T-cell (primary cell): ENCODE data around the gene TCF7L2. TPM values are rescaled to one million over a fixed set of nuclear protein-coding genes. Genes with fewer than 3 reads are reported as not detected.

Experiments
- ATAC-seq, 4 experiments: fragments of 200-7000 bp in 3 of 4; fragments of 150-1000 bp in 1 of 4; cut with Tn5 transposase; replicated peaks in 1 of 4; 1 replicate in 3 of 4; 2 replicates in 1 of 4; pipeline ENCODE4 v1.10.0; 2021; ENCODE audit warnings: moderate library complexity in 3 of 4, mild to moderate bottlenecking in 2 of 4, moderate number of reproducible peaks in 1 of 4
- CTCF ChIA-PET, 2 donors: fragments of 300-600 bp; sonication (Branson Sonifier 250); formaldehyde crosslinking; loops; one replicate each; lab custom pipeline; 2022; ENCODE audit warnings: antibody characterized with exemption in 2 of 2; lab: Charles Lee
- POLR2A ChIA-PET, 2 donors: fragments of 300-600 bp; sonication (Branson Sonifier 250); formaldehyde crosslinking; loops; one replicate each; lab custom pipeline; 2022; ENCODE audit warnings: antibody characterized with exemption in 2 of 2; lab: Charles Lee
- DNase-seq, 35 experiments: peaks; one replicate each; pipeline versions ENCODE4 v3.0.0 to v3.0.0-alpha.2; 2013 to 2023
- H3K27ac ChIP-seq: one replicate; pipeline ENCODE4 v1.5.1; 2013; ENCODE audit warnings: low read length
- H3K27me3 ChIP-seq, 2 experiments: replicated peaks in 1 of 2; 1 replicate in 1 of 2; 2 replicates in 1 of 2; pipeline versions ENCODE4 v1.6.1 to v1.7.0; 2013; ENCODE audit warnings: low read length in 1 of 2, mixed read lengths in 1 of 2; ENCODE audit not compliant: control insufficient read depth in 2 of 2, insufficient read depth in 2 of 2; ENCODE audit errors: extremely low read depth in 1 of 2
- H3K36me3 ChIP-seq, 2 donors: 1 replicate in 1 of 2; 2 replicates in 1 of 2; pipeline versions ENCODE4 v1.6.1 to v1.7.0; 2013; ENCODE audit warnings: low read length in 1 of 2; ENCODE audit not compliant: control insufficient read depth in 2 of 2, insufficient read depth in 1 of 2; ENCODE audit errors: extremely low read depth in 1 of 2
- H3K4me1 ChIP-seq, 2 experiments: 1 replicate in 1 of 2; 2 replicates in 1 of 2; pipeline versions ENCODE4 v1.6.1 to v1.7.0; 2013; ENCODE audit warnings: low read length in 2 of 2, mixed read lengths in 1 of 2; ENCODE audit not compliant: insufficient read depth in 2 of 2, control insufficient read depth in 1 of 2; ENCODE audit errors: extremely low read depth in 1 of 2
- H3K4me3 ChIP-seq, 2 donors: 1 replicate in 1 of 2; 2 replicates in 1 of 2; pipeline versions ENCODE4 v1.5.1 to v1.7.0; 2013; ENCODE audit warnings: mild to moderate bottlenecking in 2 of 2, low read length in 1 of 2, moderate library complexity in 1 of 2; ENCODE audit not compliant: control insufficient read depth in 1 of 2; ENCODE audit errors: extremely low read depth in 1 of 2
- H3K9me3 ChIP-seq: 2 replicates; pipeline ENCODE4 v1.7.0; 2013
- H3K27ac Mint-ChIP-seq, 2 donors: one replicate each; pipeline ENCODE4 v1.8.0; 2020 to 2021; ENCODE audit warnings: mild to moderate bottlenecking in 2 of 2, mixed read lengths in 2 of 2
- H3K27me3 Mint-ChIP-seq, 2 donors: one replicate each; pipeline ENCODE4 v1.8.0; 2021 to 2022; ENCODE audit warnings: mixed read lengths in 2 of 2
- H3K36me3 Mint-ChIP-seq: one replicate; pipeline ENCODE4 v1.8.0; 2021; ENCODE audit warnings: mixed read lengths
- H3K4me1 Mint-ChIP-seq, 3 donors: one replicate each; pipeline ENCODE4 v1.8.0; 2020 to 2022; ENCODE audit warnings: mixed read lengths in 3 of 3, mild to moderate bottlenecking in 1 of 3
- H3K4me3 Mint-ChIP-seq, 3 donors: one replicate each; pipeline ENCODE4 v1.8.0; 2020 to 2022; ENCODE audit warnings: mild to moderate bottlenecking in 3 of 3, mixed read lengths in 3 of 3, moderate library complexity in 3 of 3
- H3K9me3 Mint-ChIP-seq, 3 donors: one replicate each; pipeline ENCODE4 v1.8.0; 2020 to 2022; ENCODE audit warnings: mixed read lengths in 3 of 3
- WGBS: methylation state at CpG from one replicate; pipeline ENCODE4 v1.1.5; 2013; ENCODE audit warnings: missing lambda C conversion rate; ENCODE audit not compliant: insufficient coverage; 5-methylcytosine and 5-hydroxymethylcytosine counted together
- total RNA-seq, 35 experiments: library from RNA in 6 of 35; stranded (reverse) in 6 of 35; fragments of 120-200 nt in 1 of 35; gene quantifications; one replicate each; pipeline versions ENCODE4 v1.2.1 to v1.2.4 and lab custom pipeline; 2013 to 2026

TCF7L2 gene
- total RNA-seq, 5 donors from 2014 or later (not counting 1 experiment from before 2014, with no cell fraction given), result 2.6 to 6.2 (median 3.3) TPM

- no peak for DNase-seq
- no peaks in the 10 kb centered on the region for H3K9me3 Mint-ChIP-seq
- Histone ChIP-seq H3K27ac (no peak overlapping the region), H3K27me3 (peaks cover 2 to 18% of the 10 kb centered on the region in 2 experiments), H3K4me1 (peaks cover 8 to 15% of the 10 kb centered on the region in 2 experiments), H3K36me3 (no peaks in the 10 kb centered on the region), H3K4me3 (no peak overlapping the region), H3K9me3 (no peaks in the 10 kb centered on the region)
- H3K36me3 Mint-ChIP-seq, result peaks cover 4% of the 10 kb centered on the region
- H3K27ac Mint-ChIP-seq, result no peak overlapping the region
- no peak overlapping the region for H3K4me3 Mint-ChIP-seq
- H3K27me3 Mint-ChIP-seq, result peaks cover 16 to 37% of the 10 kb centered on the region in 2 donors
- peaks cover 13 to 22% (median 21%) of the 10 kb centered on the region in 3 donors for H3K4me1 Mint-ChIP-seq
- CTCF ChIA-PET, result no interaction called here
- WGBS, result 100% methylated on average over 2 of the region's 10 CpGs
- ATAC-seq, result no peak
- POLR2A ChIA-PET, result interaction anchor here in 1 of 2 donors (0.6 kb wide), 1 partner anchor 26 kb away, joined by 4 read pairs; no protein-coding TSS in a partner anchor
Measured at GRCh38 chr10:112956631-112957350, 6.7 kb downstream of the TCF7L2 start.

GRCh38 chr10:112957640-112958092 is 7.6 kb downstream of the TCF7L2 start:
- no peaks in the 10 kb centered on the region for H3K9me3 Mint-ChIP-seq
- ATAC-seq (no peak), DNase-seq (no peak)
- POLR2A ChIA-PET, result no interaction called here
- H3K36me3 Mint-ChIP-seq, result peaks cover 4% of the 10 kb centered on the region
- H3K27me3 Mint-ChIP-seq, result peaks cover 16 to 35% of the 10 kb centered on the region in 2 donors
- peaks cover 7 to 8% of the 10 kb centered on the region in 2 experiments for H3K4me1 ChIP-seq
- no peaks in the 10 kb centered on the region for H3K36me3 ChIP-seq
- 100% methylated on average over 1 of the region's 4 CpGs for WGBS
- H3K4me1 Mint-ChIP-seq, result peaks cover 10 to 18% (median 17%) of the 10 kb centered on the region in 3 donors
- no peak overlapping the region for H3K4me3 Mint-ChIP-seq
- no peaks in the 10 kb centered on the region for H3K9me3 ChIP-seq
- no peak overlapping the region for H3K4me3 ChIP-seq
- no peak overlapping the region for H3K27ac ChIP-seq
- H3K27me3 ChIP-seq, result peaks cover 2 to 10% of the 10 kb centered on the region in 2 experiments
- H3K27ac Mint-ChIP-seq, result no peak overlapping the region
- CTCF ChIA-PET, result no interaction called here

- H3K27ac ChIP-seq, result no peak overlapping the region
- H3K9me3 ChIP-seq, result no peaks in the 10 kb centered on the region
- ChIA-PET POLR2A (no interaction called here), CTCF (interaction anchor here in 1 of 2 donors (0.7 kb wide), 1 partner anchor 427 kb away, joined by 3 read pairs; no protein-coding TSS in a partner anchor)
- WGBS, result 80% methylated on average over 3 of the region's 8 CpGs
- no peaks in the 10 kb centered on the region for H3K36me3 ChIP-seq
- H3K4me1 ChIP-seq, result peaks cover 0 to 8% of the 10 kb centered on the region in 2 experiments
- no peak overlapping the region for H3K4me3 Mint-ChIP-seq
- H3K27me3 Mint-ChIP-seq, result peaks cover 12 to 29% of the 10 kb centered on the region in 2 donors
- peaks cover 8 to 14% (median 12%) of the 10 kb centered on the region in 3 donors for H3K4me1 Mint-ChIP-seq
- H3K4me3 ChIP-seq, result no peak overlapping the region
- no peak overlapping the region for H3K27ac Mint-ChIP-seq
- no peak for ATAC-seq
- peaks cover 2 to 3% of the 10 kb centered on the region in 2 experiments for H3K27me3 ChIP-seq
- DNase-seq, result no peak
- no peaks in the 10 kb centered on the region for H3K9me3 Mint-ChIP-seq
- peaks cover 4% of the 10 kb centered on the region for H3K36me3 Mint-ChIP-seq
Measured at GRCh38 chr10:112958275-112958995, 8.4 kb downstream of the TCF7L2 start.

GRCh38 chr10:112959207-112959838 is 9.3 kb downstream of the TCF7L2 start:
- H3K4me1 Mint-ChIP-seq, result peaks cover 8 to 12% (median 11%) of the 10 kb centered on the region in 3 donors
- CTCF ChIA-PET, result interaction anchor here in 1 of 2 donors (0.7 kb wide), 1 partner anchor 426 kb away, joined by 3 read pairs; no protein-coding TSS in a partner anchor
- no peak for DNase-seq
- POLR2A ChIA-PET, result interaction anchor here in 1 of 2 donors (0.6 kb wide), 1 partner anchor 43 kb away, joined by 3 read pairs; no protein-coding TSS in a partner anchor
- 56% methylated on average over 3 of the region's 6 CpGs for WGBS
- no peak for ATAC-seq
- H3K27ac Mint-ChIP-seq, result no peak overlapping the region
- H3K9me3 ChIP-seq, result no peaks in the 10 kb centered on the region
- peaks cover 12 to 21% of the 10 kb centered on the region in 2 donors for H3K27me3 Mint-ChIP-seq
- H3K36me3 Mint-ChIP-seq, result peaks cover 4% of the 10 kb centered on the region
- H3K9me3 Mint-ChIP-seq, result no peaks in the 10 kb centered on the region
- H3K4me3 ChIP-seq, result no peak overlapping the region
- no peaks in the 10 kb centered on the region for H3K36me3 ChIP-seq
- H3K4me3 Mint-ChIP-seq, result no peak overlapping the region
- H3K4me1 ChIP-seq, result peaks cover 0 to 8% of the 10 kb centered on the region in 2 experiments
- H3K27me3 ChIP-seq, result peaks cover 2 to 3% of the 10 kb centered on the region in 2 experiments
- no peak overlapping the region for H3K27ac ChIP-seq

- Mint-ChIP-seq H3K27ac (no peak overlapping the region), H3K4me3 (no peak overlapping the region), H3K36me3 (peaks cover 4% of the 10 kb centered on the region), H3K27me3 (peaks cover 12 to 21% of the 10 kb centered on the region in 2 donors), H3K9me3 (no peaks in the 10 kb centered on the region), H3K4me1 (peaks cover 8 to 11% (median 11%) of the 10 kb centered on the region in 3 donors)
- H3K36me3 ChIP-seq, result no peaks in the 10 kb centered on the region
- POLR2A ChIA-PET, result no interaction called here
- no peaks in the 10 kb centered on the region for H3K9me3 ChIP-seq
- WGBS, result 85% methylated on average over 3 of the region's 4 CpGs
- peaks cover 0 to 8% of the 10 kb centered on the region in 2 experiments for H3K4me1 ChIP-seq
- H3K4me3 ChIP-seq, result no peak overlapping the region
- no peak for DNase-seq
- H3K27me3 ChIP-seq, result peaks cover 2 to 3% of the 10 kb centered on the region in 2 experiments
- H3K27ac ChIP-seq, result no peak overlapping the region
- no peak for ATAC-seq
- CTCF ChIA-PET, result no interaction called here
Measured at GRCh38 chr10:112960151-112960681, 10.2 kb downstream of the TCF7L2 start.
